Left lung (tissue), 10 donors: ENCODE results near the gene ZXDA. TPM values are rescaled to one million over a fixed set of nuclear protein-coding genes. Genes with fewer than 3 reads are reported as not detected.

Experiments
- ATAC-seq: fragments of 200-7000 bp; cut with Tn5 transposase; one replicate; pipeline ENCODE4 v1.9.1; 2020; ENCODE audit warnings: moderate library complexity
- DNase-seq, 4 donors: peaks; one replicate each; pipeline ENCODE4 v3.0.0-alpha.2; 2013 to 2020
- H3K27ac ChIP-seq, 2 donors: fragments of 200-600 bp; sonication (generic) in 1 of 2; one replicate each; pipeline versions ENCODE4 v1.5.0 to v1.8.0; 2020 to 2021
- H3K27me3 ChIP-seq, 2 donors: fragments of 200-600 bp; sonication (generic) in 1 of 2; one replicate each; pipeline versions ENCODE4 v1.5.0 to v1.8.0; 2020 to 2021
- H3K36me3 ChIP-seq, 2 donors: fragments of 200-600 bp; sonication (generic) in 1 of 2; one replicate each; pipeline versions ENCODE4 v1.5.0 to v1.8.0; 2020 to 2021
- H3K4me1 ChIP-seq, 2 donors: fragments of 200-600 bp; one replicate each; pipeline ENCODE4 v1.8.0; 2021
- H3K4me3 ChIP-seq, 2 donors: fragments of 200-600 bp; sonication (generic) in 1 of 2; one replicate each; pipeline versions ENCODE4 v1.5.0 to v1.8.0; 2020 to 2021; ENCODE audit warnings: mild to moderate bottlenecking in 1 of 2
- H3K9me3 ChIP-seq, 2 donors: fragments of 200-600 bp; sonication (generic) in 1 of 2; one replicate each; pipeline versions ENCODE4 v1.5.0 to v1.8.0; 2020 to 2021
- intact Hi-C, 2 donors: fragments of 100-400 bp; cut with DNase I; formaldehyde crosslinking; loops; one replicate each; pipeline versions ENCODE4 v1.11.2 to v1.14.2; 2022
- polyA plus RNA-seq, 6 donors: library from polyadenylated mRNA; unstranded; fragments of 120-200 nt; gene quantifications; one replicate each; pipeline ENCODE4 v1.2.1, GENCODE V29; 2013; ENCODE audit not compliant: insufficient read length in 6 of 6
- total RNA-seq, 2 donors: library from RNA; stranded (reverse); fragmentation: NEBNext Ultra II Directional; extraction: Animal tissue kit (Norgen Biotek cat#: 25700); gene quantifications; one replicate each; pipeline ENCODE4 v1.2.1, GENCODE V29; 2021
- TF ChIP-seq, protein P1 (sequence below), 2 donors: fragments of 200-600 bp; sonication (generic) in 1 of 2; IDR thresholded peaks; one replicate each; pipeline versions ENCODE4 v1.5.0 to v1.8.0; 2021; ENCODE audit warnings: antibody characterized with exemption in 2 of 2
- donor health status: DM: no; HTN: yes; CAD: no.
- donor health status: DM: no; HTN: no; CAD: no.

The ZXDA gene
- total and polyA plus RNA-seq, 8 donors: 3.7 to 6.1 (median 4.6) TPM

DNA sequence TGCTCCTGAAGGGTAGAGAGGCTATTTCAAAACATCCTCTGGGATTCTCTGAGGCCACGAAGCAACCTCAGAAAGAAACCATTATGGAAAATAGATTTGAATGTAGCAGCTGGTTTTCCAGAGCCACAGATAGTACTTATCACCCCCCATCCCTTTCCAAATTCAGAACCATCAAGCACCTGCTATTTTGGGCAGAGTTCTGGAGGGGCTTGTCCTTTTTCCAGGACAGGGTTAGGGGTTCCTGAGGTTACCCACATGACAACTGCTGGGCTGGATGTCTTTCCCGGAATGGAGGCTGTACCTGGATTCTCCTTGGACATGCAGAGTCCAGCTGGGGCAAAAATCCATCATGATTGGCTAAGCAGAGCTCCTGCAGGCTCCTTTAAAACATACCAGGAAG, 22.0 kb upstream of the ZXDA start:
- H3K4me3 ChIP-seq: no peak overlapping the region
- no peak overlapping the region for H3K27ac ChIP-seq
- TF ChIP-seq, protein P1, sequence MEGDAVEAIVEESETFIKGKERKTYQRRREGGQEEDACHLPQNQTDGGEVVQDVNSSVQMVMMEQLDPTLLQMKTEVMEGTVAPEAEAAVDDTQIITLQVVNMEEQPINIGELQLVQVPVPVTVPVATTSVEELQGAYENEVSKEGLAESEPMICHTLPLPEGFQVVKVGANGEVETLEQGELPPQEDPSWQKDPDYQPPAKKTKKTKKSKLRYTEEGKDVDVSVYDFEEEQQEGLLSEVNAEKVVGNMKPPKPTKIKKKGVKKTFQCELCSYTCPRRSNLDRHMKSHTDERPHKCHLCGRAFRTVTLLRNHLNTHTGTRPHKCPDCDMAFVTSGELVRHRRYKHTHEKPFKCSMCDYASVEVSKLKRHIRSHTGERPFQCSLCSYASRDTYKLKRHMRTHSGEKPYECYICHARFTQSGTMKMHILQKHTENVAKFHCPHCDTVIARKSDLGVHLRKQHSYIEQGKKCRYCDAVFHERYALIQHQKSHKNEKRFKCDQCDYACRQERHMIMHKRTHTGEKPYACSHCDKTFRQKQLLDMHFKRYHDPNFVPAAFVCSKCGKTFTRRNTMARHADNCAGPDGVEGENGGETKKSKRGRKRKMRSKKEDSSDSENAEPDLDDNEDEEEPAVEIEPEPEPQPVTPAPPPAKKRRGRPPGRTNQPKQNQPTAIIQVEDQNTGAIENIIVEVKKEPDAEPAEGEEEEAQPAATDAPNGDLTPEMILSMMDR (IDR thresholded peaks at IDR 0.05): no peak
- no peaks in the 10 kb centered on the region for H3K27me3 ChIP-seq
- intact Hi-C loops: no loop called here
- ATAC-seq: no peak
- no peaks in the 10 kb centered on the region for H3K4me1 ChIP-seq
- no peaks in the 10 kb centered on the region for H3K36me3 ChIP-seq
- H3K9me3 ChIP-seq: no peaks in the 10 kb centered on the region
- no peak for DNase-seq

DNA sequence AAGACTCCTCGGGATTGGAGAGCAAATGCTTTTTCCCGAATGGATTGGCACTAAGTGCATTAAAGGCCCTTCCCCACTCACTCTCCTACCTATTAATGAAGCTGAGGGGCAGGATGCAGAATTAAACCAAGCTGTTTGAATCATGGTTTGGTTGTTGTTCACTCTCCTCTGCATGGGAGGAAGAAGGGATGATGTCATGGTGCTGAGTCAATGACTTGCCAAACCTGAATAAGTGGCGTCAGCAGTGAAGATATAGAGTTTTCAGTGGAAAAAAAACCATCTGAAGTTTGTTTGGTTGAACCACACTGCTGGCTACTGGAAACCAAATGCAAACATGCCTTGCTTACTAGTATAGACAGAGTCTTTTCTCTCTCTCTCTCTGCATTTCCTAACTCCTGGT, 19.8 kb upstream of the ZXDA start:
- no peaks in the 10 kb centered on the region for H3K27me3 ChIP-seq
- no peak for DNase-seq
- ATAC-seq: no peak
- no peak overlapping the region for H3K4me3 ChIP-seq
- intact Hi-C loops: no loop called here
- no peak overlapping the region for H3K27ac ChIP-seq
- TF ChIP-seq, protein P1 (IDR thresholded peaks at IDR 0.05): no peak
- no peaks in the 10 kb centered on the region for H3K4me1 ChIP-seq
- H3K36me3 ChIP-seq: no peaks in the 10 kb centered on the region
- no peaks in the 10 kb centered on the region for H3K9me3 ChIP-seq

DNA sequence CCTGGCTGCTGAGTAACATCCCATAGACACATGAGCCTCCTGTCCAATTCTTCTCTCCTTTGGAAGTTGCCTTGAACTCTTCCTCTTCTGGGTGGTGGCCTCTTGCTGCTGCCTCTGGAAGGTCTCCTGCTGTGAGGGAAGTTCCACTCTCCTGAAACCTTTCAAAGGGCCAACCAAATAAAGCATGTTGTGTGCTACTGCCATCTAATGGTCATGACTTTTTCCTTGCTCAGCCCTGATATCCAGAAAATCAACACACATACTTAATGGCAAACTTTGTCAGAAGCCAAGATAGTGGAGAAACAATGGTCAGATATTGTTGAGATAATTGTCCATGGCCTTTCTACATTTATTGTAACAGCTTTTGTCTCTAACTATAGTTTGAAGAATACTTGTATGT, 19.1 kb upstream of the ZXDA start:
- TF ChIP-seq, protein P1 (IDR thresholded peaks at IDR 0.05): peak in 1 of 2 donors; percentile 30
- intact Hi-C loops: no loop called here

DNA sequence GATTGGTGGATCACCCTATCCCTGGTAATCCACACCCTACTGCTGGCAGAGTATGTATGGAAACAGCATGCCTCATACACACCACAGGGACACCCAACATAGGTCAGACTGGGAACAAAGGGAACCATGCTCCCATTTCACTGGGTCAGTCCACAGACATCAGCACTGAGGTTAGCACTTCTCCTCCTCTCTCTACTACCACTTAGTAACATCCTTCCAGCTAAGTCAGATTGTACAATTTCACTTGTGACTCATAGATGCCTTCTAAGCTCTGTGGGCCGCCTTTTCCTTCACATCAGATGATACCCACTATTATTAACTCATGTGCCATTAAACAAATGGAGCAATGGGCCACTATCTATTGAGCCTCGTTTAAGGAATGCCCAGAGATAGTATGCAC, 15.5 kb upstream of the ZXDA start:
- no peaks in the 10 kb centered on the region for H3K27me3 ChIP-seq
- H3K27ac ChIP-seq: no peak overlapping the region
- no peak overlapping the region for H3K4me3 ChIP-seq
- H3K9me3 ChIP-seq: no peaks in the 10 kb centered on the region
- intact Hi-C loops: no loop called here
- TF ChIP-seq, protein P1 (IDR thresholded peaks at IDR 0.05): no peak
- ATAC-seq (no peak), DNase-seq (no peak)
- H3K36me3 ChIP-seq: no peaks in the 10 kb centered on the region
- no peaks in the 10 kb centered on the region for H3K4me1 ChIP-seq

More for the DNA sequence above, 19.1 kb upstream of the ZXDA start:
- Histone ChIP-seq H3K4me3 (no peak overlapping the region), H3K27ac (no peak overlapping the region), H3K27me3 (no peaks in the 10 kb centered on the region), H3K4me1 (no peaks in the 10 kb centered on the region), H3K9me3 (no peaks in the 10 kb centered on the region), H3K36me3 (no peaks in the 10 kb centered on the region)
- DNase-seq (peak in 1 of 4 donors; percentile 43), ATAC-seq (peak; percentile 69)

DNA sequence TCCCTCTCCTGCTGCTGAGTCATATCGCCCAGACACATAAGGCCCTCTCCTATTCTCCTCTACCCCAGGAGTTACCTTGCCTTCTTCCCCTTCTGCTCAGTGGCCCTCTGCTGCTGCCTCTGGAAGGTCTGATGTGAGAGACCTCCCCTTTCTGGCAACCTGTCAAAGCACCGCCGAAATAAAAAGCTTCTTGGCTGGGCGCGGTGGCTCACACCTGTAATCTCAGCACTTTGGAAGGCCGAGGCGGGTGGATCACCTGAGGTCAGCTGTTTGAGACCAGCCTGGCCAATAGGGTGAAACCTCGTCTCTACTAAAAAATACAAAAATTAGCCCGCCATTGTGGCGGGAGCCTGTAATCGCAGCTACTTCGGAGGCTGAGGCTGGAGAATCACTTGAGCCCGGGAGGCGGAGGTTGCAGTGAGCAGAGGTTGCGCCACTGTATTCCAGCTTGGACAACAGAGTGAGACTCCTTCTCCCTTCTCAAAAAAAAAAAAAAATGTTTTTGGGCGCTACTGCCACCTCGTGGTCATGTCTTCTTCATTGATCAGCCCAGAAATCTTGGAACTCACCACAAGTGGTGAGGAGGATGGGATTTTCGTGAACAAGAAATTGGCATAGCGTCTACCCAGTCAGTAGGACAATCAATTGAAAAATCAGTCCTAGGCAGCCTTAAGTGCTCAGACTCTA, 8.6 kb upstream of the ZXDA start:
- H3K9me3 ChIP-seq: no peaks in the 10 kb centered on the region
- intact Hi-C loops: no loop called here
- H3K4me1 ChIP-seq: no peaks in the 10 kb centered on the region
- H3K27ac ChIP-seq: no peak overlapping the region
- DNase-seq (peak in 1 of 4 donors; percentile 22), ATAC-seq (peak; percentile 69)
- no peaks in the 10 kb centered on the region for H3K36me3 ChIP-seq
- no peak overlapping the region for H3K4me3 ChIP-seq
- H3K27me3 ChIP-seq: peaks cover 0 to 5% of the 10 kb centered on the region in 2 donors
- TF ChIP-seq, protein P1 (IDR thresholded peaks at IDR 0.05): peak; percentile 39 to 42
